ENCODE measurements around the gene KAT6B. TPM values are rescaled to one million over a fixed set of nuclear protein-coding genes. Genes with fewer than 3 reads are reported as not detected.

The KAT6B gene
- total RNA-seq, 1 experiment from 2014 or later, result 10.7 TPM

DNA sequence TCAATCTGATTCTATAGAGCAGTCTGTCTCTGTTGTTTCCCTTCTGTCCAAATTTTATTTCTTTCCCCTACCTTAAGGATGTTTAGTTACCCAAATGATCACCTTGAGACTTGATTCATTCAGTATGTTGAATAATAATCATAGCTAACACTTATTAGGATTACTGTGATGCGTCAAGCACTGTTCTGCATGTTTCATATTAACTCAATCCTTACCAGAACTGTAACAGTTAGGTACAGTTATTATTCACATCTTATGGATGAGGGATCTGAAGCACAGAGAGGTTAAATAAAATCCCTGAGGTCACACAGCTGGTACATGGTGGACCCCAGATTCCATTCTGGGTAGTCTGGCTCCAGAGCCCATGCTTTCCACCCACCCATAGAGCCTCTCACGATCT lies 187.1 kb downstream of the KAT6B start:
- no peaks in the 10 kb centered on the region for H3K36me3 ChIP-seq

DNA sequence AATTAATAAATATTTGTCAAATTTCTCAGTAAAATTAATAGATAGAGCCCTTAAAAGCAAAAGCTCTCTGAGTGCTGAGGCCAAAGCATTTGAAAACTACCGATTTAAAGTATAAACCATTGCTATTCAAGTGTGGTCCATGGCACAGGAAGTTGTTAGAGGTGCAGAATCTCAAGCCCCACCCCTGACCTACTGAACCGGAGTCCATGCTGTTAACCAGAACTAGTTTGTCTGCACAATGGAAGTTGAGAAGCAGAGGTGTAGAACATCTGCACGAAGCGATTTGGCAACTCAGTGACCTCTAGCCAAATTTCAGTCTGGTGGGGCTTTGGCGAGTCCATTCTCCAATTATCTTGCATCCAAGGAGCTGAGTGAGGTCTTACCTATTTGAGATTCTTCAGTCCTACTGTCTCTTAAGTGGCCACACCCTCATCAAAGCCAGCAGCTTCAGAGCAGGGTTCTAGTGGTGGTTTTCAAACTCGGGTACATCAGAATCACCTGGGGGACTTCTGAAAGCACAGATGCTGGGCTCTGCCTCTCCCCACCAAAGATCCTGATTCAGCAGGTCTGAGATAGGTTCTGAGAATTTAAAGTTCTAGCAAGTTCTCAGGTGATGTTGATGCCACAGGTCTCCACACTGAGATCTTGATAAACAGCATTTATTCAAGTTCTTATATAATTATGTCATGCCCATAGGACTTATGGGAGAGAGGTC lies 188.3 kb downstream of the KAT6B start:
- Histone ChIP-seq H3K27me3 (replicated peaks) (no peaks in the 10 kb centered on the region), H3K36me3 (no peaks in the 10 kb centered on the region), H3K9me3 (replicated peaks) (no peaks in the 10 kb centered on the region), H3K27ac (no peak overlapping the region), H3K4me3 (no peak overlapping the region), H3K4me1 (replicated peaks) (peaks cover 2% of the 10 kb centered on the region)
- DNase-seq (ENCODE audit: low read depth in 1 of 2, low spot score in 2 of 2), result no peak

More for the DNA sequence above, 187.1 kb downstream of the KAT6B start:
- Histone ChIP-seq H3K4me1 (replicated peaks) (peaks cover 10% of the 10 kb centered on the region), H3K4me3 (no peak overlapping the region), H3K27me3 (replicated peaks) (no peaks in the 10 kb centered on the region), H3K9me3 (replicated peaks) (no peaks in the 10 kb centered on the region), H3K27ac (no peak overlapping the region)
- no peak for DNase-seq (ENCODE audit: low read depth in 1 of 2, low spot score in 2 of 2)

DNA sequence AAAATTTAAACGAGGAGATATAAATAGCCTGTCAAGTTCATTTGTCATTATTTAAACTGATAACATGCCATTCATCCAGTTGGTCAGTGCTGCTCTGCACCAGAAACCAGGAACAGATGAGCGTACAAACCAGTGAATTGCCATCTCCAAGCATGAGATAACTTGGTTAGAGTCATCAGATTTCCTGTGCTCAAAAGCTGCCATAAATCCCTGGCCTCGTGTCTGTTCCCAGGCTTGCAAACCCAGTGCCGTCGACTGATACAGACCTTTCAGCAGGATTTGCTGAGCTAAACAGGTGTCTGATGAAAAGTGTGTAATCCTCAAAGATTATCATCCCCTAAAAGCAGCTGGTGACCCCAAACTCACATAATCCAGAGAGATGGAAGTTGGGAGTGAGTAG lies 189.0 kb downstream of the KAT6B start:
- no peak overlapping the region for H3K27ac ChIP-seq
- no peak overlapping the region for H3K4me3 ChIP-seq
- no peaks in the 10 kb centered on the region for H3K4me1 ChIP-seq (replicated peaks)
- H3K36me3 ChIP-seq, result no peaks in the 10 kb centered on the region
- no peaks in the 10 kb centered on the region for H3K9me3 ChIP-seq (replicated peaks)
- no peaks in the 10 kb centered on the region for H3K27me3 ChIP-seq (replicated peaks)
- no peak for DNase-seq (ENCODE audit: low read depth in 1 of 2, low spot score in 2 of 2)

DNA sequence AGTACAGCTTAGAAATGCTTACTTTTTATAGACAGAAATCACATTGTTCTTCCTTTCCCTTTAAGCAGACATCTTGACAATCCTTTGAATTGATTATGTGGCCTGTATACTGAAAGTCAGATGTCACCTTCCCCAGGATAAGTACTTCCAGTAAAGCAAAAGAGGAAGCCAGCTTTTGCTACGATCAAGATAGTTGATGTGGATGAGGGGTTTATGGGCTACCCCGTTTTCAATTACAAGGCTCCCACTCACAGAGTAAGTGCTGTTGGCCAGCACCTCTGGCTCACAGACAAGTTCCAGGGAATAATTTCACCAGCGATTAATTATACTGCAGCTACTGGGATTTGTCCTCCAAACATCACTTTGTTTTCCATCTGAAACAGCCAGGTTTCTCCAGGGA lies 189.9 kb downstream of the KAT6B start:
- H3K36me3 ChIP-seq, result no peaks in the 10 kb centered on the region
- no peak overlapping the region for H3K4me3 ChIP-seq
- H3K27ac ChIP-seq, result no peak overlapping the region
- H3K27me3 ChIP-seq (replicated peaks), result no peaks in the 10 kb centered on the region
- no peak for DNase-seq (ENCODE audit: low read depth in 1 of 2, low spot score in 2 of 2)
- no peaks in the 10 kb centered on the region for H3K9me3 ChIP-seq (replicated peaks)
- no peaks in the 10 kb centered on the region for H3K4me1 ChIP-seq (replicated peaks)

DNA sequence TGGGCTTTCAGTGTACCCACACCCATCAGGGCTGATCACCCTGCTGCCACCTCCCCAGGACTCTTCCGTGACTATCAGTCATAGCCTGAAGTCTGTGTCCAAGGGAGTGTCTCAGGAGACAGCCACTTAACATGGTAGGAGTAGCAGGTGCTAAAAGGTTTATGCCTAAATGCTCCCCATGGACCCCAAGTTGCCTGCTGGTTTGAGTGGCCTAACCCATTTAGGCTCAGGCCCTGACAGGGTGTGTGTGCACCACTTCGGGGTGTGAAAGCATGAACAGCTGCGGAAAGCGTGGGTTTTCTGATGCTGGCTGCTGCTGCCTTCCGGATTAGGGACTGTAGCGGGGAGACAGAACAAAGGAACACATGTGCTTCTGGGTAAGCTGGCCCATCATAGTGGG lies 191.9 kb downstream of the KAT6B start:
- no peaks in the 10 kb centered on the region for H3K27me3 ChIP-seq (replicated peaks)
- H3K9me3 ChIP-seq (replicated peaks), result no peaks in the 10 kb centered on the region
- H3K4me1 ChIP-seq (replicated peaks), result 0 out of 2 replicates have a peak, but pooled peaks cover 3% of the 10 kb centered on the region
- H3K4me3 ChIP-seq, result no peak overlapping the region
- DNase-seq (ENCODE audit: low read depth in 1 of 2, low spot score in 2 of 2), result no peak
- H3K36me3 ChIP-seq, result no peaks in the 10 kb centered on the region
- H3K27ac ChIP-seq, result no peak overlapping the region

DNA sequence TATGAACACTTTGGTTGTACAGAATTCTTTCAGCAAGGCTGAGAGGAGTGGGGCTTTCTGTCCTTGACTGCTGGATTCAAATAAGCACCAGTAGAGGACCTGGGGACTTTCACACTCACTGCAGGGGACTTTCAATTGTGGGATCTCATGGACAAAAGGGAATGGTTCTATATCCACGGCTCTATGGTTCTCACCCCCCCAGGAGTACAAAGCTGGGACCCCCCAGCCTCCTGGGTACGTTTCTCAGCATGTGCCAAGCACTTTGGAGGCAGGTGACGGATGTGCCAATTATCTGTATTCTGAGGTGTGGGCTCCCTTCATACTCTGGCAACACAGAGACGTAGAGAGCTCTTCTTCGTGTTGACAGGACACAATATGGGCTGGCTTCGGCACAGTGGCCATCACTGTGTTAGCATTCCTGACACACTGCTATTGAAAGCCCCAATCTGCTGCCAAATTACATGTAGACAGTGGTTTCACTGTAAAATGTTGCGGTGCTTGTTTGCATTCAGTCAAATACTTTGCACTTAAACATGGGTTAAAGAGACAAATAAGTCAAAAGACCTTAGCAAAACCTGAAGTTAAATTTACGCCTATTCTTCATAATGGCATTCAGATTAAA lies 192.4 kb downstream of the KAT6B start:
- no peaks in the 10 kb centered on the region for H3K9me3 ChIP-seq (replicated peaks)
- no peak overlapping the region for H3K4me3 ChIP-seq
- H3K27ac ChIP-seq, result no peak overlapping the region
- no peaks in the 10 kb centered on the region for H3K36me3 ChIP-seq
- H3K4me1 ChIP-seq (replicated peaks), result 0 out of 2 replicates have a peak, but pooled peaks cover 3% of the 10 kb centered on the region
- no peaks in the 10 kb centered on the region for H3K27me3 ChIP-seq (replicated peaks)
- no peak for DNase-seq (ENCODE audit: low read depth in 1 of 2, low spot score in 2 of 2)

DNA sequence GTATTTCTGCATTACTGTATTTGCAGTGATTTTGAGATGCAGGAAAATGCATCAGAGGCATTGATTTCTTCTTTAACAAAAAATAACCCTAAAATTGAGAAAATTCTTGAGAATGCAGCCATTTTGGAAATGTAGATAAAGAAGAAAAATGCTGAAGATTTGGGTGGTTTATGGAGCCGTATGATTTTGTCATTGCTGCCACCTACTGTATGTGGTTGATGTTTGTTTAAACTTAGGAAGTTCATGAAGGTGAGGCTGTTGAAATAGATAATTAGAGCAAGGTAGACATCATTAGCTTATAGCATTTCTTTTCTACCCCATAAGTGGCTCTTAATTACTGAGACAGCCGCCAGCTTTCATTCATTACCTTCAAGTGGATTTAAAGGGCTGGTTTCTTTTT lies 193.0 kb downstream of the KAT6B start:
- Histone ChIP-seq H3K9me3 (replicated peaks) (no peaks in the 10 kb centered on the region), H3K27me3 (replicated peaks) (no peaks in the 10 kb centered on the region), H3K36me3 (no peaks in the 10 kb centered on the region), H3K4me3 (no peak overlapping the region), H3K27ac (no peak overlapping the region), H3K4me1 (replicated peaks) (0 out of 2 replicates have a peak, but pooled peaks cover 3% of the 10 kb centered on the region)
- DNase-seq (ENCODE audit: low read depth in 1 of 2, low spot score in 2 of 2), result peak in 1 of 2 experiments; percentile 11

DNA sequence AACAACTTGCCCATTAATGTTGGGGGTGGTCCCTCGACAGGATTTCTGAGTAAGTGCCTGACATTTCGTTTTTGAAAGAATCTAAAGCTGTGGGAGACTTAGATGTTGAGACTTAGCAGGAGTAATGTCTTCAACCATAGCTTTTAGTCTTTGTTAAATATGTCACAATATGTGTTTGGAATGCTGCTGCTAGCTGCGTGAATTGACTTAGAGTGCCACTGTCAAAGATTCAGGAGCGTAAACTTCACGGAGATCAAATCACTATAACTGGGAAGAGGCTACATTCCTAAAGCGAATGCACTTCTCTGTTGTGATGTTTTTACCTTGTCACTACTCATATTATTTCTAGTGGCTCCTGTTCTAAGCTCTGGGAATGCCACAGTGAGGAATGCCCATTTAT lies 193.8 kb downstream of the KAT6B start:
- Histone ChIP-seq H3K4me1 (replicated peaks) (0 out of 2 replicates have a peak, but pooled peaks cover 3% of the 10 kb centered on the region), H3K4me3 (no peak overlapping the region)
- DNase-seq (ENCODE audit: low read depth in 1 of 2, low spot score in 2 of 2), result no peak

DNA sequence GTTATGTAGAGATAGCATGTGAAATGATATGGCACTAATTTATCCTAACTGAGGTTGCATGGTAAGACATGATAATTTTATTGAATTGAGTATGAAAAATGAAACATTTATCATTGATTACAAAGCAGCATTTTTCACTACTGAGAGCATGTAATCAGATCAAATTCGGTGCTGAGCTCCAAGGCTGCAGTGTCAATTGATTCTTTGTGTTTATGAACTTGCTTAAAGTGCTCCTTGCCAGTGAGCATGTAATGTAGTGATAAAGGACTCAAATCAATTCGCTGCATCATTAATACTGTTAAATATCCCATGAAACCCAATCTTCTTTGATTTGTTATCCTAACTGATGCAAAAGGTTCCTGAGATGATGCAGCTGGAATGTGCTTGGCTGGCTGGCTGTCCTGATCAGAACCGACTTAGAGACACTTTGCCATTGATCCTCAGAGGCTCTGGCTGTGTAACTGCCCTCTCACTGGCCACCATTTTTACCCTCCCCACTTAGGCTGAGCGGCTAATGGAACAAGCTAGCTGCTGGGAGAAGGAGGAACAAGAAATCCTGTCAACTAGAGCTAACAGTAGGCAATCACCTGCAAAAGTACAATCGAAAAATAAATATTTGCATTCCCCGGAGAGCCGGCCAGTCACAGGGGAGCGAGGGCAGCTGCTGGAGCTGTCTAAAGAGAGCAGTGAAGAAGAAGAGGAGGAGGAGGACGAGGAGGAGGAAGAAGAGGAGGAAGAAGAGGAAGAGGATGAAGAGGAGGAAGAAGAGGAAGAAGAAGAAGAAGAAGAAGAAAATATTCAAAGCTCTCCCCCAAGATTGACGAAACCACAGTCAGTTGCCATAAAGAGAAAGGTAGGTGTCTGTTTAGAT lies 195.2 kb downstream of the KAT6B start:
- DNase-seq (ENCODE audit: low read depth in 1 of 2, low spot score in 2 of 2), result no peak
- Histone ChIP-seq H3K4me3 (no peak overlapping the region), H3K27me3 (replicated peaks) (no peaks in the 10 kb centered on the region), H3K4me1 (replicated peaks) (0 out of 2 replicates have a peak, but pooled peaks cover 3% of the 10 kb centered on the region), H3K36me3 (peaks cover 6% of the 10 kb centered on the region; the same call in 1 of the 2 replicates), H3K27ac (no peak overlapping the region), H3K9me3 (replicated peaks) (no peaks in the 10 kb centered on the region)

More for the DNA sequence above, 193.8 kb downstream of the KAT6B start:
- H3K27ac ChIP-seq, result no peak overlapping the region
- no peaks in the 10 kb centered on the region for H3K27me3 ChIP-seq (replicated peaks)
- H3K36me3 ChIP-seq, result peaks cover 2% of the 10 kb centered on the region; the same call in 1 of the 2 replicates
- no peaks in the 10 kb centered on the region for H3K9me3 ChIP-seq (replicated peaks)

DNA sequence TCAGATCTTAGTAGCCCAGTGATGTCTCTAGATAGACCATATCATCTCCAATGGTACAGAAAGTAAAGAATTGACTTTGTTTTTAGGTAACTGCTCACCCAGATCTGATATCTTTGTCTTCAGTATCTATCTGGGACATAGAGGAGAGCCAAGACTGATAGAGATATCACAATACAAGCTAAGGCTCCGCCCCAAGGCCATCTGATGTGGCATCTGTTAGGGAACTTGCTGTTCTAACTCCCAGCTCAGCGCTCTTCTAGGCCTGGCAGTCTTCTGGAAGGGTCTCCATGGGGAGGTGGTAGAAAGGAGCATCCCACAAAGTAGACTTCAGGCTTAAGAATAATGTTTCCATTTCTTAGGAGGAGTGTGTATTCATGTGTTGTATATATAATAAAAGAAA lies 196.7 kb downstream of the KAT6B start:
- DNase-seq (ENCODE audit: low read depth in 1 of 2, low spot score in 2 of 2), result no peak
- 0 out of 2 replicates have a peak, but pooled peaks cover 3% of the 10 kb centered on the region for H3K4me1 ChIP-seq (replicated peaks)
- peaks cover 6% of the 10 kb centered on the region; the same call in 1 of the 2 replicates for H3K36me3 ChIP-seq
- H3K4me3 ChIP-seq, result no peak overlapping the region
- H3K9me3 ChIP-seq (replicated peaks), result no peaks in the 10 kb centered on the region
- no peak overlapping the region for H3K27ac ChIP-seq
- H3K27me3 ChIP-seq (replicated peaks), result no peaks in the 10 kb centered on the region

DNA sequence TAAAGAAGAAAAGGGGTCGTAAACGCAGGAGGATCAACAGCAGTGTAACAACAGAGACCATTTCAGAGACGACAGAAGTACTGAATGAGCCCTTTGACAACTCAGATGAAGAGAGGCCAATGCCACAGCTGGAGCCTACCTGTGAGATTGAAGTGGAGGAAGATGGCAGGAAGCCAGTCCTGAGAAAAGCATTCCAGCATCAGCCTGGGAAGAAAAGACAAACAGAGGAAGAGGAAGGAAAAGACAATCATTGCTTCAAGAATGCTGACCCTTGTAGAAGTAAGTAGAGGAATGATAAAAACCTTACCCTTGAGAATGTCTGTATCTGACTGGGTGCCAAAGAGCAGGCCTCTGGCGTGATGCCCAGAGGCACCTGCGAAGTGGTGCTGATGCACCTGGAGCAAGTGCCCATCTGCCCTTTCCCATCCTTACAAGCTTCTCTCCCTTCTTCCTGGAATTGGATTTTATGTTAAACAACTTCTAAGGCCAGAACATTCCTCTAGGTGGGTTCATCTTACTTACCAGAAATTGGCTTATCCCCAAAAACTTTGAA lies 198.6 kb downstream of the KAT6B start:
- H3K4me1 ChIP-seq (replicated peaks), result 0 out of 2 replicates have a peak, but pooled peaks cover 3% of the 10 kb centered on the region
- H3K27me3 ChIP-seq (replicated peaks), result no peaks in the 10 kb centered on the region
- H3K4me3 ChIP-seq, result no peak overlapping the region
- H3K27ac ChIP-seq, result no peak overlapping the region
- DNase-seq (ENCODE audit: low read depth in 1 of 2, low spot score in 2 of 2), result no peak
- H3K36me3 ChIP-seq, result peaks cover 15% of the 10 kb centered on the region
- H3K9me3 ChIP-seq (replicated peaks), result no peaks in the 10 kb centered on the region

DNA sequence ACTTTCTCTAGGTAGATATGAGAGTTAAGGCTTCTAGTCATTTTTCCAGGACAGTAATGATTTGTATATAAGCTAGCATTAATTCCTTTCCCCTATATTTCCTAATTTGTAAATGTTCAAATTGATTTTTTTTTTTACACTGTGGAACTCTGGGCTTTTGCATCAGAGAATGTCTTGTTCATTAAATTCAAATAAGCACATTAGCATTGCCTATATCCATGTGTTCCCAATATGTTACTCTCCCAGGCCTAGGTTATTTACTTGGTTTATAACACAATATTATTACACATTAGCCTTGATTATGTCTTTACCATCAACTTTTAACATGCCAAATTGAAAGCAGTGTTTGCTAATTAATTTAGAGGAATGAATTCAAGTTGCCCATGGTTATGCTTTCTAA lies 201.6 kb downstream of the KAT6B start:
- peaks cover 23% of the 10 kb centered on the region for H3K36me3 ChIP-seq
- no peaks in the 10 kb centered on the region for H3K9me3 ChIP-seq (replicated peaks)
- H3K4me3 ChIP-seq, result no peak overlapping the region
- no peak overlapping the region for H3K27ac ChIP-seq
- H3K27me3 ChIP-seq (replicated peaks), result no peaks in the 10 kb centered on the region
- DNase-seq (ENCODE audit: low read depth in 1 of 2, low spot score in 2 of 2), result no peak
- no peaks in the 10 kb centered on the region for H3K4me1 ChIP-seq (replicated peaks)

DNA sequence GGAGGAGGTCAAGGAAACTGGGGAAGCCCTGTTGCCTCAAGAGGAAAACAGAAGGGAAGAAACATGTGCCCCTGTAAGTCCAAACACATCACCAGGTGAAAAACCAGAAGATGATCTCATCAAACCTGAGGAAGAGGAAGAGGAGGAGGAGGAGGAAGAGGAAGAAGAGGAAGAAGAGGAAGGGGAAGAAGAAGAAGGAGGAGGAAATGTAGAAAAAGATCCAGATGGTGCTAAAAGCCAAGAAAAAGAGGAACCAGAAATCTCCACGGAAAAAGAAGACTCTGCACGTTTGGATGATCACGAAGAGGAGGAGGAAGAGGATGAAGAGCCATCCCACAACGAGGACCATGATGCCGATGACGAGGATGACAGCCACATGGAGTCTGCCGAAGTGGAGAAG lies 202.3 kb downstream of the KAT6B start:
- H3K9me3 ChIP-seq (replicated peaks), result no peaks in the 10 kb centered on the region
- H3K27ac ChIP-seq, result no peak overlapping the region
- no peak overlapping the region for H3K4me3 ChIP-seq
- peaks cover 23% of the 10 kb centered on the region for H3K36me3 ChIP-seq
- no peaks in the 10 kb centered on the region for H3K4me1 ChIP-seq (replicated peaks)
- no peak for DNase-seq (ENCODE audit: low read depth in 1 of 2, low spot score in 2 of 2)
- H3K27me3 ChIP-seq (replicated peaks), result no peaks in the 10 kb centered on the region

Measured in SJSA1 (cell line).